ENCODE results near the gene DUSP14.

Gene DUSP14

GRCh38 chr17:37546302-37546701 lies 56.6 kb downstream of the DUSP14 start:
- no peaks in the 10 kb centered on the region for H3K9me3 ChIP-seq (ENCODE audit: control insufficient read depth, low read length)
- H3K79me2 ChIP-seq, result peaks cover 13% of the 10 kb centered on the region
- no peak overlapping the region for H3K9ac ChIP-seq
- H3K27ac ChIP-seq, result no peak overlapping the region
- H3K4me2 ChIP-seq (ENCODE audit: low read length), result no peak overlapping the region
- no peak for TF ChIP-seq CTCF (IDR thresholded peaks at IDR 0.05)
- no peak overlapping the region for H2AFZ ChIP-seq
- H3K4me3 ChIP-seq (ENCODE audit: low read depth, low read length), result no peak overlapping the region
- H3K36me3 ChIP-seq (ENCODE audit: control insufficient read depth, insufficient read depth, low read length), result no peaks in the 10 kb centered on the region
- no peaks in the 10 kb centered on the region for H3K27me3 ChIP-seq (ENCODE audit: control insufficient read depth, insufficient read depth, low read length)
- H3K4me1 ChIP-seq, result peaks cover 8% of the 10 kb centered on the region

DNA sequence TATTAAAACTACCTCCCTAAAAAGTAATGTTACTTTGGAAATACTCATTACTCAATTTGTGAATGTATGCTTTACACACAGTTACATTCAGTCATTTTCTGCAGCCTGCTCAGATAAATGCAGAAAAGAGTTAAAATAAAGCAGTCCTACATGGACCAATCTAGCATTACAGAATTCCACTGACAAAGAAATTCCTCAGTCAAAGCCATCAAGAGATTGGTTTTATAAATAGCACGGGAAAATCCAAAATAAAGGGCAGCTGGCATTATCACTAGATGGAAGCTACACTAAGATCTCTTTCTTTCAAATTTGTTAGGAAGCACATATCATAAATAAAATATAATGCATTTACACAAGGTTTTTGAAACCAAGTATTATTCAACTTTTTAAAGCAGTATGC lies 58.3 kb downstream of the DUSP14 start:
- Histone ChIP-seq H3K9me3 (ENCODE audit: control insufficient read depth, low read length) (no peaks in the 10 kb centered on the region), H2AFZ (no peak overlapping the region), H3K4me1 (peaks cover 11% of the 10 kb centered on the region), H3K9ac (no peak overlapping the region), H3K27ac (no peak overlapping the region), H3K79me2 (peaks cover 14% of the 10 kb centered on the region), H3K36me3 (ENCODE audit: control insufficient read depth, insufficient read depth, low read length) (no peaks in the 10 kb centered on the region), H3K4me2 (ENCODE audit: low read length) (no peak overlapping the region), H3K4me3 (ENCODE audit: low read depth, low read length) (no peak overlapping the region), H3K27me3 (ENCODE audit: control insufficient read depth, insufficient read depth, low read length) (no peaks in the 10 kb centered on the region)
- TF ChIP-seq CTCF (IDR thresholded peaks at IDR 0.05), result no peak

- no peak for TF ChIP-seq CTCF (IDR thresholded peaks at IDR 0.05)
- H3K27me3 ChIP-seq (ENCODE audit: control insufficient read depth, insufficient read depth, low read length), result no peaks in the 10 kb centered on the region
- H3K27ac ChIP-seq, result no peak overlapping the region
- H3K79me2 ChIP-seq, result peaks cover 18% of the 10 kb centered on the region
- H3K4me1 ChIP-seq, result peaks cover 11% of the 10 kb centered on the region
- H3K4me3 ChIP-seq (ENCODE audit: low read depth, low read length), result no peak overlapping the region
- no peak overlapping the region for H3K4me2 ChIP-seq (ENCODE audit: low read length)
- no peaks in the 10 kb centered on the region for H3K36me3 ChIP-seq (ENCODE audit: control insufficient read depth, insufficient read depth, low read length)
- H2AFZ ChIP-seq, result no peak overlapping the region
- H3K9ac ChIP-seq, result no peak overlapping the region
- H3K9me3 ChIP-seq (ENCODE audit: control insufficient read depth, low read length), result no peaks in the 10 kb centered on the region
Observed at GRCh38 chr17:37551788-37552187, 62.1 kb downstream of the DUSP14 start.

DNA sequence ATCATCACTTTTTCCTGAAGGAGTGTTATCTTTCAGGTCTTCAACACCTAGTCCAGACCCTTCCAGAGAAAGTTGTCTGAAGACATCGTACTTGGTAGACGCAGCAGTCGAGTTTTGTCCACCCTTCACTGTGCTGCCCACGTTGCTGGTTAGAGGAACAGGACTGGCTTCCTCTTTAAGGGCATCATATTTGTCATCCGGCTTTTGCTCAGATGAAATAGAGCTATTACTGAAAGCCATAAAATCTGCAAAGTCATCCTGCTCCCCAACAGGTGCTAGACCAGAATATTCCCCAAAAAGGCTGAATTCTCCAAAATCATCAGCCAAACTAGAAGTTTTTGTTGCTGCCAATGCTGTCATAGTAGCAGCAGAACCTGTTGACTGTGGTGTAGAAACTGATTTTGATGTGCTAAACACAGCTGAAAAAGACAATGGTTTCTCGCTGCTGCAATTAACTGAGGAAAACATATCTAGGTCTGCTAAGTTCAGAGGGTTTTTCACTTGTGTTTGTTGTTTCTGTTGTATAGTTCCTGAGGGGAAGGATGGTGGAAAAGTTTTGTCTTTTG lies 63.8 kb downstream of the DUSP14 start:
- H3K27ac ChIP-seq, result no peak overlapping the region
- no peak overlapping the region for H3K4me2 ChIP-seq (ENCODE audit: low read length)
- H3K79me2 ChIP-seq, result peaks cover 16% of the 10 kb centered on the region
- H3K9me3 ChIP-seq (ENCODE audit: control insufficient read depth, low read length), result no peaks in the 10 kb centered on the region
- no peak overlapping the region for H3K4me3 ChIP-seq (ENCODE audit: low read depth, low read length)
- no peak overlapping the region for H3K9ac ChIP-seq
- H3K27me3 ChIP-seq (ENCODE audit: control insufficient read depth, insufficient read depth, low read length), result no peaks in the 10 kb centered on the region
- H2AFZ ChIP-seq, result no peak overlapping the region
- TF ChIP-seq CTCF (IDR thresholded peaks at IDR 0.05), result no peak
- H3K36me3 ChIP-seq (ENCODE audit: control insufficient read depth, insufficient read depth, low read length), result no peaks in the 10 kb centered on the region
- H3K4me1 ChIP-seq, result peaks cover 8% of the 10 kb centered on the region

GRCh38 chr17:37555386-37555785 lies 65.7 kb downstream of the DUSP14 start:
- Histone ChIP-seq H3K79me2 (peaks cover 12% of the 10 kb centered on the region), H3K36me3 (ENCODE audit: control insufficient read depth, insufficient read depth, low read length) (no peaks in the 10 kb centered on the region), H3K27me3 (ENCODE audit: control insufficient read depth, insufficient read depth, low read length) (no peaks in the 10 kb centered on the region), H3K4me3 (ENCODE audit: low read depth, low read length) (no peak overlapping the region), H3K9ac (no peak overlapping the region), H3K9me3 (ENCODE audit: control insufficient read depth, low read length) (no peaks in the 10 kb centered on the region), H3K27ac (no peak overlapping the region), H3K4me2 (ENCODE audit: low read length) (no peak overlapping the region), H3K4me1 (peaks cover 8% of the 10 kb centered on the region), H2AFZ (no peak overlapping the region)
- TF ChIP-seq CTCF (IDR thresholded peaks at IDR 0.05), result no peak

Measured in parathyroid adenoma (tissue), 2 donors.